H9 (cell line): ENCODE measurements around the gene FARP2. TPM values are rescaled to one million over a fixed set of nuclear protein-coding genes. Genes with fewer than 3 reads are reported as not detected.
A peak's percentile ranks its signal among the peaks of the same experiment; 100 is the strongest.

ENCODE experiments used
- DNase-seq: peaks from one replicate; pipeline ENCODE4 v3.0.0-alpha.2; 2017
- H2AFZ ChIP-seq: one replicate; pipeline ENCODE4 v1.6.1; 2013; ENCODE audit warnings: mild to moderate bottlenecking, low read length, control low read depth, moderate library complexity
- H2AK5ac ChIP-seq: 2 replicates; pipeline ENCODE4 v1.6.1; 2013; ENCODE audit warnings: low read length, control low read depth, mixed read lengths; ENCODE audit not compliant: insufficient read length
- H2BK120ac ChIP-seq: one replicate; pipeline ENCODE4 v1.6.1; 2013; ENCODE audit warnings: low read depth, mild to moderate bottlenecking, low read length, control low read depth, inconsistent platforms; ENCODE audit not compliant: poor library complexity, severe bottlenecking
- H2BK12ac ChIP-seq: 2 replicates; pipeline ENCODE4 v1.6.1; 2013; ENCODE audit warnings: low read length, control low read depth, mixed read lengths, low read depth; ENCODE audit not compliant: insufficient read length
- H2BK15ac ChIP-seq: 2 replicates; pipeline ENCODE4 v1.6.1; 2013; ENCODE audit warnings: low read depth, low read length, control low read depth
- H2BK20ac ChIP-seq: one replicate; pipeline ENCODE4 v1.6.1; 2013; ENCODE audit warnings: low read depth, mild to moderate bottlenecking, low read length, control low read depth, inconsistent platforms; ENCODE audit not compliant: poor library complexity, severe bottlenecking
- H2BK5ac ChIP-seq: 2 replicates; pipeline ENCODE4 v1.6.1; 2013; ENCODE audit warnings: low read length, control low read depth, mixed read lengths; ENCODE audit not compliant: insufficient read length
- H3K14ac ChIP-seq: 2 replicates; pipeline ENCODE4 v1.6.1; 2013; ENCODE audit warnings: low read length, control low read depth; ENCODE audit not compliant: insufficient read depth
- H3K18ac ChIP-seq: 2 replicates; pipeline ENCODE4 v1.6.1; 2013; ENCODE audit warnings: low read depth, mild to moderate bottlenecking, mixed read lengths, low read length, control low read depth; ENCODE audit not compliant: insufficient read length
- H3K23ac ChIP-seq: 2 replicates; pipeline ENCODE4 v1.6.1; 2013; ENCODE audit warnings: low read length, control low read depth, mixed read lengths, low read depth; ENCODE audit not compliant: insufficient read length
- H3K23me2 ChIP-seq: 2 replicates; pipeline ENCODE4 v1.6.1; 2013; ENCODE audit warnings: low read depth, mild to moderate bottlenecking, mixed read lengths, low read length, control low read depth; ENCODE audit not compliant: insufficient read length, poor library complexity, severe bottlenecking
- H3K27ac ChIP-seq: 2 replicates; pipeline ENCODE4 v1.5.1; 2013; ENCODE audit warnings: low read length, control low read depth, mixed read lengths, low read depth; ENCODE audit not compliant: insufficient read length
- H3K27me3 ChIP-seq: 2 replicates; pipeline ENCODE4 v1.6.1; 2013; ENCODE audit warnings: low read length, control low read depth, inconsistent platforms; ENCODE audit not compliant: insufficient read depth
- H3K4ac ChIP-seq: 2 replicates; pipeline ENCODE4 v1.6.1; 2013; ENCODE audit warnings: low read depth, mild to moderate bottlenecking, control low read depth, inconsistent platforms, low read length, moderate library complexity
- H3K4me1 ChIP-seq: 2 replicates; pipeline ENCODE4 v1.6.1; 2013; ENCODE audit warnings: low read length, control low read depth, inconsistent platforms; ENCODE audit not compliant: insufficient read depth
- H3K4me2 ChIP-seq: 2 replicates; pipeline ENCODE4 v1.6.1; 2013; ENCODE audit warnings: low read length, control low read depth, mixed read lengths; ENCODE audit not compliant: insufficient read length, insufficient read depth
- H3K56ac ChIP-seq: 2 replicates; pipeline ENCODE4 v1.6.1; 2013; ENCODE audit warnings: low read depth, mild to moderate bottlenecking, mixed read lengths, low read length, control low read depth; ENCODE audit not compliant: insufficient read length
- H3K79me1 ChIP-seq: 2 replicates; pipeline ENCODE4 v1.6.1; 2013; ENCODE audit warnings: low read depth, mild to moderate bottlenecking, moderate library complexity, low read length, control low read depth, inconsistent platforms; ENCODE audit not compliant: insufficient read depth, poor library complexity, severe bottlenecking
- H3K79me2 ChIP-seq: 2 replicates; pipeline ENCODE4 v1.6.1; 2013; ENCODE audit warnings: low read length, control low read depth, inconsistent platforms; ENCODE audit not compliant: insufficient read depth
- H3K9ac ChIP-seq: 2 replicates; pipeline ENCODE4 v1.6.1; 2013; ENCODE audit warnings: low read length, control low read depth, mixed read lengths; ENCODE audit not compliant: insufficient read length; ENCODE audit errors: extremely low read depth
- H3K9me3 ChIP-seq: one replicate; pipeline ENCODE4 v1.6.1; 2013; ENCODE audit warnings: low read depth, low read length, inconsistent platforms; ENCODE audit not compliant: control insufficient read depth
- H3T11ph ChIP-seq: one replicate; pipeline ENCODE4 v1.6.1; 2013; ENCODE audit warnings: mild to moderate bottlenecking, low read length, control low read depth, inconsistent platforms
- H4K20me1 ChIP-seq: one replicate; pipeline ENCODE4 v1.6.1; 2013; ENCODE audit not compliant: control insufficient read depth, insufficient read length, insufficient read depth
- H4K5ac ChIP-seq: 2 replicates; pipeline ENCODE4 v1.6.1; 2013; ENCODE audit warnings: low read depth, mild to moderate bottlenecking, mixed read lengths, low read length, control low read depth; ENCODE audit not compliant: insufficient read length
- H4K8ac ChIP-seq: replicated peaks from 2 replicates; pipeline ENCODE4 v1.6.1; 2013; ENCODE audit warnings: low read length, control low read depth, mixed read lengths, low read depth; ENCODE audit not compliant: insufficient read length
- H4K91ac ChIP-seq: 2 replicates; pipeline ENCODE4 v1.6.1; 2013; ENCODE audit warnings: low read depth, mild to moderate bottlenecking, moderate library complexity, mixed read lengths, low read length, control low read depth; ENCODE audit not compliant: insufficient read length
- H3K27ac Mint-ChIP-seq, 3 experiments: 2 replicates in 2 of 3; 3 replicates in 1 of 3; pipeline ENCODE4 v1.8.0; 2020 to 2021; ENCODE audit warnings: mixed read lengths in 3 of 3, mild to moderate bottlenecking in 1 of 3, moderate library complexity in 1 of 3
- H3K27me3 Mint-ChIP-seq: 2 replicates; pipeline ENCODE4 v1.8.0; 2021; ENCODE audit warnings: low read depth, mild to moderate bottlenecking, moderate library complexity, mixed read lengths
- H3K36me3 Mint-ChIP-seq, 3 experiments: 2 replicates in 2 of 3; 3 replicates in 1 of 3; pipeline ENCODE4 v1.8.0; 2020 to 2021; ENCODE audit warnings: low read depth in 3 of 3, mixed read lengths in 3 of 3; ENCODE audit not compliant: insufficient read depth in 1 of 3
- H3K4me1 Mint-ChIP-seq, 2 experiments: 2 replicates each; pipeline ENCODE4 v1.8.0; 2020; ENCODE audit warnings: mixed read lengths in 2 of 2
- H3K4me3 Mint-ChIP-seq, 2 experiments: 2 replicates in 1 of 2; 3 replicates in 1 of 2; pipeline ENCODE4 v1.8.0; 2020 to 2021; ENCODE audit warnings: mild to moderate bottlenecking in 2 of 2, mixed read lengths in 2 of 2, moderate library complexity in 1 of 2
- H3K9me3 Mint-ChIP-seq, 2 experiments: 2 replicates in 1 of 2; 3 replicates in 1 of 2; pipeline ENCODE4 v1.8.0; 2020; ENCODE audit warnings: mild to moderate bottlenecking in 2 of 2, mixed read lengths in 2 of 2, moderate library complexity in 1 of 2
- WGBS: extraction: QIAGEN DNeasy Blood & Tissue Kit; methylation state at CpG from one replicate; pipeline ENCODE4 v1.1.7; 2013; ENCODE audit warnings: missing lambda C conversion rate, low lambda C conversion rate, mixed read lengths; ENCODE audit not compliant: insufficient read length; ENCODE audit errors: extremely low coverage; 5-methylcytosine and 5-hydroxymethylcytosine counted together
- total RNA-seq: library from RNA; stranded (reverse); gene quantifications from 2 replicates; pipeline ENCODE4 v1.2.1, GENCODE V29; 2021
- TF ChIP-seq, protein P1 (sequence below): fragments of 200-600 bp; sonication (generic); conservative IDR thresholded peaks from 3 replicates; pipeline ENCODE4 v1.8.0; 2021; ENCODE audit warnings: antibody characterized with exemption, mild to moderate bottlenecking

The FARP2 gene
- total RNA-seq, 1 experiment from 2014 or later, result 33.9 TPM

DNA sequence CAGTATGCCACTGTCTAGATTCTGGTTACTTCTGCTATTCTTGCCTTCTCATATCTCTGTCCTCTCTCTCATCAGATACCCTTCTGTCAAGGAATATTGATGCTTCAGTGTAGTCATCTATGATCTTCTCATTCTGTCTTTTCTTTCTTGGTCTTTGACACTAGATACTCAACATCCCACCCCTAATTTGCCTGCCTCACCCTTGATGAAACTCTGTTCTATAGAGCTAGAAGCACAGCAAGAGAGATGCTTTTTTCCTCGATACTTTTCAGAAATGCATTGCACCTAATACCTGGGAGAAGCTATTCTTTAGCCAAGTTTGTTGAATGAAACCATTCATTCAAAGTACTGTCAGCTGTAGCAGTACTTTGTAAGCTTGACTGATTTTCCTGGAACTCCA, 30.8 kb upstream of the FARP2 start:
- H2BK5ac ChIP-seq, result no peak overlapping the region
- H3K18ac ChIP-seq, result no peak overlapping the region
- Mint-ChIP-seq H3K4me3 (no peak overlapping the region), H3K4me1 (peaks cover 33 to 34% of the 10 kb centered on the region in 2 experiments), H3K27me3 (no peaks in the 10 kb centered on the region), H3K27ac (peak overlapping the region in 1 of 3 experiments; percentile 41; a peak in 1 of 7 replicates), H3K9me3 (no peaks in the 10 kb centered on the region), H3K36me3 (peaks cover 22 to 54% (median 43%) of the 10 kb centered on the region in 3 experiments; a peak in 6 of 7 replicates)
- H3K27me3 ChIP-seq, result no peaks in the 10 kb centered on the region
- H3K4me2 ChIP-seq, result no peak overlapping the region
- no peak overlapping the region for H2BK120ac ChIP-seq
- no peaks in the 10 kb centered on the region for H4K20me1 ChIP-seq
- no peak overlapping the region for H3T11ph ChIP-seq
- no peak overlapping the region for H3K27ac ChIP-seq
- H3K4me1 ChIP-seq, result peaks cover 3% of the 10 kb centered on the region
- no peak overlapping the region for H2BK20ac ChIP-seq
- H2AFZ ChIP-seq, result no peak overlapping the region
- H3K79me1 ChIP-seq, result peaks cover 10% of the 10 kb centered on the region
- no peak overlapping the region for H3K9ac ChIP-seq
- H3K14ac ChIP-seq, result no peak overlapping the region
- no peak overlapping the region for H4K91ac ChIP-seq
- no peaks in the 10 kb centered on the region for H3K23me2 ChIP-seq
- no peaks in the 10 kb centered on the region for H3K9me3 ChIP-seq
- no peak for DNase-seq
- H2BK15ac ChIP-seq, result no peak overlapping the region
- no peak overlapping the region for H3K4ac ChIP-seq
- H3K56ac ChIP-seq, result no peak overlapping the region
- no peak overlapping the region for H4K8ac ChIP-seq
- no peak overlapping the region for H4K5ac ChIP-seq
- H3K79me2 ChIP-seq, result peaks cover 41% of the 10 kb centered on the region; the same call in 1 of the 2 replicates
- TF ChIP-seq, protein P1, sequence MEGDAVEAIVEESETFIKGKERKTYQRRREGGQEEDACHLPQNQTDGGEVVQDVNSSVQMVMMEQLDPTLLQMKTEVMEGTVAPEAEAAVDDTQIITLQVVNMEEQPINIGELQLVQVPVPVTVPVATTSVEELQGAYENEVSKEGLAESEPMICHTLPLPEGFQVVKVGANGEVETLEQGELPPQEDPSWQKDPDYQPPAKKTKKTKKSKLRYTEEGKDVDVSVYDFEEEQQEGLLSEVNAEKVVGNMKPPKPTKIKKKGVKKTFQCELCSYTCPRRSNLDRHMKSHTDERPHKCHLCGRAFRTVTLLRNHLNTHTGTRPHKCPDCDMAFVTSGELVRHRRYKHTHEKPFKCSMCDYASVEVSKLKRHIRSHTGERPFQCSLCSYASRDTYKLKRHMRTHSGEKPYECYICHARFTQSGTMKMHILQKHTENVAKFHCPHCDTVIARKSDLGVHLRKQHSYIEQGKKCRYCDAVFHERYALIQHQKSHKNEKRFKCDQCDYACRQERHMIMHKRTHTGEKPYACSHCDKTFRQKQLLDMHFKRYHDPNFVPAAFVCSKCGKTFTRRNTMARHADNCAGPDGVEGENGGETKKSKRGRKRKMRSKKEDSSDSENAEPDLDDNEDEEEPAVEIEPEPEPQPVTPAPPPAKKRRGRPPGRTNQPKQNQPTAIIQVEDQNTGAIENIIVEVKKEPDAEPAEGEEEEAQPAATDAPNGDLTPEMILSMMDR, result no peak
- H3K23ac ChIP-seq, result no peak overlapping the region
- H2AK5ac ChIP-seq, result no peak overlapping the region
- no CpG with 5 or more reads among the region's 1 CpG for WGBS
- H2BK12ac ChIP-seq, result no peak overlapping the region
